ENCODE results near the gene TBCCD1. TPM values are rescaled to one million over a fixed set of nuclear protein-coding genes. Genes with fewer than 3 reads are reported as not detected.

The TBCCD1 gene
- total RNA-seq, 1 experiment from 2014 or later, result 20.1 TPM

GRCh38 chr3:186523022-186523421 lies 44.1 kb downstream of the TBCCD1 start:
- Histone ChIP-seq H3K27me3 (replicated peaks; ENCODE audit: insufficient read depth, low read depth, low read length, poor library complexity) (no peaks in the 10 kb centered on the region), H3K4me1 (ENCODE audit: insufficient read depth, low read length, poor library complexity, severe bottlenecking) (peaks cover 15% of the 10 kb centered on the region), H3K9me3 (ENCODE audit: low read depth, low read length, poor library complexity, severe bottlenecking) (no peaks in the 10 kb centered on the region), H3K27ac (ENCODE audit: low read depth, low read length, poor library complexity, severe bottlenecking) (no peak overlapping the region), H3K4me3 (ENCODE audit: low read depth, low read length, poor library complexity, severe bottlenecking) (no peak overlapping the region), H3K36me3 (ENCODE audit: insufficient read depth, low read length, poor library complexity, severe bottlenecking) (no peaks in the 10 kb centered on the region)
- DNase-seq (ENCODE audit: low spot score), result no peak
- POLR2A ChIA-PET (ENCODE audit: low non-redundant PET), result interaction anchor here (0.6 kb wide), 1 partner anchor 16 kb away, joined by 3 read pairs; no protein-coding TSS in a partner anchor
- no TSS peak for BruUV-seq (replicated peaks)
- CTCF ChIA-PET, result no interaction called here
- TF ChIP-seq EZH2 (IDR thresholded peaks at IDR 0.05; ENCODE audit: borderline replicate concordance, low read depth, low read length, poor library complexity, severe bottlenecking), result no peak
- TF ChIP-seq CTCF (conservative IDR thresholded peaks at IDR 0.05; ENCODE audit: low read depth, low read length), result no peak
- intact Hi-C loops (cut with micrococcal nuclease; ENCODE audit: unreplicated experiment), result no loop called here

GRCh38 chr3:186520957-186521842 lies 45.9 kb downstream of the TBCCD1 start:
- ChIA-PET POLR2A (ENCODE audit: low non-redundant PET) (no interaction called here), CTCF (no interaction called here)

GRCh38 chr3:186520431-186520830 lies 46.7 kb downstream of the TBCCD1 start:
- Histone ChIP-seq H3K27ac (ENCODE audit: low read depth, low read length, poor library complexity, severe bottlenecking) (no peak overlapping the region), H3K4me3 (ENCODE audit: low read depth, low read length, poor library complexity, severe bottlenecking) (no peak overlapping the region), H3K9me3 (ENCODE audit: low read depth, low read length, poor library complexity, severe bottlenecking) (no peaks in the 10 kb centered on the region), H3K36me3 (ENCODE audit: insufficient read depth, low read length, poor library complexity, severe bottlenecking) (no peaks in the 10 kb centered on the region), H3K27me3 (replicated peaks; ENCODE audit: insufficient read depth, low read depth, low read length, poor library complexity) (no peaks in the 10 kb centered on the region), H3K4me1 (ENCODE audit: insufficient read depth, low read length, poor library complexity, severe bottlenecking) (peaks cover 2% of the 10 kb centered on the region)
- ChIA-PET POLR2A (ENCODE audit: low non-redundant PET) (no interaction called here), CTCF (no interaction called here)
- BruUV-seq (replicated peaks), result no TSS peak
- TF ChIP-seq CTCF (conservative IDR thresholded peaks at IDR 0.05; ENCODE audit: low read depth, low read length) (no peak), EZH2 (IDR thresholded peaks at IDR 0.05; ENCODE audit: borderline replicate concordance, low read depth, low read length, poor library complexity, severe bottlenecking) (no peak)
- DNase-seq (ENCODE audit: low spot score), result no peak
- intact Hi-C loops (cut with micrococcal nuclease; ENCODE audit: unreplicated experiment), result no loop called here

More at GRCh38 chr3:186520957-186521842, 45.9 kb downstream of the TBCCD1 start:
- no TSS peak for BruUV-seq (replicated peaks)
- H3K4me1 ChIP-seq (ENCODE audit: insufficient read depth, low read length, poor library complexity, severe bottlenecking), result peaks cover 10% of the 10 kb centered on the region
- no peaks in the 10 kb centered on the region for H3K27me3 ChIP-seq (replicated peaks; ENCODE audit: insufficient read depth, low read depth, low read length, poor library complexity)
- H3K9me3 ChIP-seq (ENCODE audit: low read depth, low read length, poor library complexity, severe bottlenecking), result no peaks in the 10 kb centered on the region
- TF ChIP-seq EZH2 (IDR thresholded peaks at IDR 0.05; ENCODE audit: borderline replicate concordance, low read depth, low read length, poor library complexity, severe bottlenecking) (no peak), CTCF (conservative IDR thresholded peaks at IDR 0.05; ENCODE audit: low read depth, low read length) (no peak)
- no peaks in the 10 kb centered on the region for H3K36me3 ChIP-seq (ENCODE audit: insufficient read depth, low read length, poor library complexity, severe bottlenecking)
- H3K27ac ChIP-seq (ENCODE audit: low read depth, low read length, poor library complexity, severe bottlenecking), result no peak overlapping the region
- DNase-seq (ENCODE audit: low spot score), result no peak
- intact Hi-C loops (cut with micrococcal nuclease; ENCODE audit: unreplicated experiment), result no loop called here
- no peak overlapping the region for H3K4me3 ChIP-seq (ENCODE audit: low read depth, low read length, poor library complexity, severe bottlenecking)

Measured in A673 (cell line).